SK-N-MC (cell line): Measurements from ENCODE around the gene OSER1.

Source experiments
- EZH2 ChIP-seq: fragments of 200-600 bp; sonication (generic); IDR thresholded peaks from one replicate; pipeline ENCODE4 v1.6.1; 2017; ENCODE audit warnings: antibody characterized with exemption
- POLR2AphosphoS5 ChIP-seq: IDR thresholded peaks from 2 replicates; pipeline ENCODE4 v1.6.1; 2012; ENCODE audit warnings: mild to moderate bottlenecking, low read depth, low read length, borderline replicate concordance

- no peak for TF ChIP-seq POLR2AphosphoS5
- no peak for TF ChIP-seq EZH2
These were observed 14.3 kb downstream of the OSER1 start for GRCh38 chr20:44196271-44196670.
